Measurements from ENCODE around the gene KRT3. TPM values are rescaled to one million over a fixed set of nuclear protein-coding genes. Genes with fewer than 3 reads are reported as not detected.

Gene KRT3
- total and polyA plus RNA-seq, 9 of the 15 experiments (the other 6 are each of a cell fraction or from before 2014, with no cell fraction given) = not detected

DNA sequence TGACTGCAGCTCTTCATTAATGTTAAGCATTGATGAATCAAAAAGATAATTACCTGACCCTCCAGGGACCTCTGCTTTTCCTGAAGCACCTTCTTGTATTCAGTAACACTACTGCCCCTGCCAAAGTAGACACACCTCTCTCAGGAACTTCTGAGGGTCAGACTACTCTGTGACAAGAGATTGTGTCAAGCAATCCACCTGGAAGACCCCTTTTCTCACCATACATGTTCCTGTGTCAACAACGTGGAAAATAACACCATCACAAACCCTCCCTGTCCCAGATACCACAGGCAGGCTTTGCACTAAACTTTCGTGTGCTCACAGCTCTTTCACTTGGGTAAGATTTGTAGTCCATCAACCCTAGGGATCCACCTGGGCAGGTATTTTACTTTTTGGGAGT lies 31.9 kb downstream of the KRT3 start:
- no peak overlapping the region for H3K9ac ChIP-seq (ENCODE audit: insufficient read depth in 1 of 2, low read depth in 2 of 2, low read length in 2 of 2)
- DNase-seq (ENCODE audit: extremely low read depth in 1 of 4, low spot score in 3 of 4) (no peak), FAIRE-seq (no peak), ATAC-seq (no peak)
- ChIA-PET CTCF (ENCODE audit: low intra/inter-chr PET ratio) (no interaction called here), POLR2A (interaction anchor here (1.3 kb wide), 1 partner anchor 14 kb away, joined by 4 read pairs; no protein-coding TSS in a partner anchor)
- no peak overlapping the region for H3K27ac ChIP-seq (ENCODE audit: extremely low read depth, low read depth, low read length)
- H4K20me1 ChIP-seq (replicated peaks; ENCODE audit: control insufficient read depth, insufficient read depth, low read length) = no peaks in the 10 kb centered on the region; the same call in 1 of the 2 replicates
- peaks cover 0 to 16% of the 10 kb centered on the region in 2 experiments; a peak in 1 of 5 replicates for H3K27me3 ChIP-seq (ENCODE audit: control insufficient read depth in 2 of 2, insufficient read depth in 2 of 2, low read length in 2 of 2)
- no peaks in the 10 kb centered on the region for H3K4me1 ChIP-seq (replicated peaks in 1 of 2; ENCODE audit: control insufficient read depth in 2 of 2, insufficient read depth in 2 of 2, low read length in 2 of 2)
- in situ Hi-C loops (cut with MboI) = no loop called here
- H3K9me3 ChIP-seq (replicated peaks; ENCODE audit: control insufficient read depth, insufficient read depth, low read depth, low read length) = peaks cover 3% of the 10 kb centered on the region
- H3K4me3 ChIP-seq = no peak overlapping the region
- intact Hi-C loops (cut with micrococcal nuclease) = no loop called here
- no peaks in the 10 kb centered on the region for H3K36me3 ChIP-seq (ENCODE audit: control insufficient read depth, insufficient read depth, low read length)
- no TSS peak for BruUV-seq (replicated peaks)
- TF ChIP-seq ETS2 (tag; IDR thresholded peaks at IDR 0.05; ENCODE audit: borderline replicate concordance, poor library complexity, severe bottlenecking) (no peak), NRF1 (conservative IDR thresholded peaks at IDR 0.05 in 1 of 2, IDR thresholded peaks at IDR 0.05 in 1 of 2) (no peak), PML (IDR thresholded peaks at IDR 0.05; ENCODE audit: low read length) (no peak), GATA2 (CRISPR knock-in tag; IDR thresholded peaks at IDR 0.05) (no peak), NFATC3 (IDR thresholded peaks at IDR 0.05) (no peak)
- H3K79me2 ChIP-seq (ENCODE audit: control insufficient read depth, insufficient read depth, low read length) = no peaks in the 10 kb centered on the region
- no peak overlapping the region for H2AFZ ChIP-seq (ENCODE audit: low read depth, low read length)
- H3K4me2 ChIP-seq (ENCODE audit: insufficient read depth, low read length) = no peak overlapping the region
- WGBS (ENCODE audit: insufficient coverage, low coverage, missing lambda C conversion rate) = 0% methylated on average over 2 of the region's 2 CpGs
- no peaks in the 10 kb centered on the region for H3K9me1 ChIP-seq (ENCODE audit: control insufficient read depth, insufficient read depth, low read length)

DNA sequence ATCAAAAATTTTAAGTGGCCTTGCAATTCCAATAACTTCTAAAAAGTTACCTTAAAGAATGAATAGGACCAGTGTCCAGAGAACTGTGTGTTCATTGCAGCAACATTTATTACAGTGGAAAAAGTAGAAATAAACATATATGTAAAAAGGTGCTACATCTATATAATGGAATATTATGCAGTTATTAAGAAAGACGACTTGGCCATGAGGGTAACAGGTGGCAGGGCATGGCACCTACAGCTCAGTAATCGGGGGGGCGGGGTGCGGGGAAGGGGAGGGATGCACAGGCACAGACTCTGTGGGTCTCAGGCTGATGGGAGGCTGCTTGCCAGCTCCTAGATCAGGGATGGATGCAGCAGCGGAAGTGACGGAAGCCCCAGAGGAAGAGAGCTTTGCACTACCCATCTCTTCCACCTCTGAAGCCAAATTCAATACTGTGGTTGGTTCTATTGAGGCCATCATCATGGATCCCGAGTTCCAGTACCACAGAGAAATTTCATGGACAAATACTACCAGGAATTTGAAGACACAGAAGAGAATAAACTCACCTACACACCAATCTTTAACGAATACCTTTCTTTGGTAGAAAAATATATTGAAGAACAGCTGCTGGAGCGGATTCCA lies 32.8 kb downstream of the KRT3 start:
- ATAC-seq (no peak), DNase-seq (ENCODE audit: extremely low read depth in 1 of 4, low spot score in 3 of 4) (no peak), FAIRE-seq (no peak)
- Histone ChIP-seq H3K27ac (ENCODE audit: extremely low read depth, low read depth, low read length) (no peak overlapping the region), H3K4me3 (no peak overlapping the region), H3K4me1 (replicated peaks in 1 of 2; ENCODE audit: control insufficient read depth in 2 of 2, insufficient read depth in 2 of 2, low read length in 2 of 2) (no peaks in the 10 kb centered on the region), H3K9ac (ENCODE audit: insufficient read depth in 1 of 2, low read depth in 2 of 2, low read length in 2 of 2) (no peak overlapping the region), H2AFZ (ENCODE audit: low read depth, low read length) (no peak overlapping the region), H4K20me1 (replicated peaks; ENCODE audit: control insufficient read depth, insufficient read depth, low read length) (no peaks in the 10 kb centered on the region; the same call in 1 of the 2 replicates), H3K27me3 (ENCODE audit: control insufficient read depth in 2 of 2, insufficient read depth in 2 of 2, low read length in 2 of 2) (0 out of 5 replicates have a peak, but pooled peaks cover 0 to 7% of the 10 kb centered on the region in 2 experiments), H3K9me3 (replicated peaks; ENCODE audit: control insufficient read depth, insufficient read depth, low read depth, low read length) (peaks cover 3% of the 10 kb centered on the region), H3K4me2 (ENCODE audit: insufficient read depth, low read length) (no peak overlapping the region), H3K79me2 (ENCODE audit: control insufficient read depth, insufficient read depth, low read length) (no peaks in the 10 kb centered on the region), H3K36me3 (ENCODE audit: control insufficient read depth, insufficient read depth, low read length) (no peaks in the 10 kb centered on the region), H3K9me1 (ENCODE audit: control insufficient read depth, insufficient read depth, low read length) (no peaks in the 10 kb centered on the region)
- WGBS (ENCODE audit: insufficient coverage, low coverage, missing lambda C conversion rate) = 0% methylated on average over 9 of the region's 9 CpGs
- no peak for TF ChIP-seq DNMT1 (IDR thresholded peaks at IDR 0.05)
- intact Hi-C loops (cut with micrococcal nuclease) (no loop called here), in situ Hi-C loops (cut with MboI) (no loop called here)
- ChIA-PET CTCF (ENCODE audit: low intra/inter-chr PET ratio) (no interaction called here), POLR2A (interaction anchor here (1.3 kb wide), 1 partner anchor 13 kb away, joined by 4 read pairs; no protein-coding TSS in a partner anchor)
- no TSS peak for BruUV-seq (replicated peaks)
